ENCODE results near the gene ST3GAL6. TPM values are rescaled to one million over a fixed set of nuclear protein-coding genes. Genes with fewer than 3 reads are reported as not detected.

ST3GAL6 gene
- total and polyA plus RNA-seq, 2 of the 4 experiments (the other 2 are of a cell fraction): 0.36 to 0.99 TPM

DNA sequence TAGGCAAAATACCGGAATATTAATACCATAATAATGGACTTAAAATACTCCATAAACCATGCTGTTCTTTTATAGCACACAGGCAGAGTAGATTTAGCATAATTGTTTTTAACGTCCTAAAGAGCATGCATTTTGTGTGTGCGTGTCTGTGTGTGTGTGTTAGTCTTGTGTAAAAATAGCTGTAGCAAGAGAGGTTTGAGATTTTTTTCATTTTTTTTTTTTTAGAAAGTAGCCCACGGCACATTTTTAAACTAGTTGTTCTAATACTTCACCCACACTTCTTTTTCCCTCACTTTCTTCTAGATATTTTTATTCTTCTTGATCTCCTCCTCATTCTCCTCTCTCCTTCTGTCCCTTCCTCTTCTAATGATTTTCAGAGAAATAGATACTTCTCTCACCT lies 7.5 kb upstream of the ST3GAL6 start:
- BruUV-seq (replicated peaks): no TSS peak
- Histone ChIP-seq H2AK9ac (replicated peaks; ENCODE audit: low read depth, low read length, poor library complexity) (no peak overlapping the region), H3K36me3 (ENCODE audit: control insufficient read depth, insufficient read depth, low read length) (no peaks in the 10 kb centered on the region), H4K8ac (ENCODE audit: low read depth in 2 of 2, low read length in 2 of 2) (no peak overlapping the region), H2AFZ (replicated peaks; ENCODE audit: low read length, poor library complexity) (no peak overlapping the region), H2BK20ac (ENCODE audit: low read depth, low read length) (no peak overlapping the region), H3K27ac (ENCODE audit: insufficient read depth, low read length) (no peak overlapping the region), H3K14ac (replicated peaks; ENCODE audit: low read depth, low read length) (no peak overlapping the region), H3K18ac (ENCODE audit: low read depth, low read length) (no peak overlapping the region), H3K4ac (ENCODE audit: low read depth, low read length) (no peak overlapping the region), H3K56ac (ENCODE audit: extremely low read depth, insufficient read depth, low read length) (no peak overlapping the region), H4K91ac (ENCODE audit: insufficient read depth, low read depth, low read length) (no peak overlapping the region), H3K23ac (ENCODE audit: low read depth, low read length) (no peak overlapping the region), H3K4me3 (ENCODE audit: insufficient read depth, low read depth, low read length) (no peak overlapping the region), H3K9me1 (ENCODE audit: insufficient read depth, low read length) (no peaks in the 10 kb centered on the region), H3K4me2 (ENCODE audit: low read depth, low read length) (no peak overlapping the region), H4K5ac (ENCODE audit: low read depth, low read length) (no peak overlapping the region), H3K4me1 (ENCODE audit: control insufficient read depth, insufficient read depth, low read length) (no peaks in the 10 kb centered on the region), H3K79me1 (ENCODE audit: low read depth in 1 of 2, low read length in 2 of 2) (no peaks in the 10 kb centered on the region), H3K27me3 (ENCODE audit: control insufficient read depth, insufficient read depth, low read length) (no peaks in the 10 kb centered on the region), H3K9ac (ENCODE audit: low read depth, low read length) (no peak overlapping the region), H3K9me3 (ENCODE audit: control insufficient read depth, insufficient read depth, low read length) (no peaks in the 10 kb centered on the region), H4K20me1 (ENCODE audit: insufficient read depth, low read length) (no peaks in the 10 kb centered on the region), H2BK120ac (ENCODE audit: low read depth, low read length) (no peak overlapping the region), H2BK15ac (ENCODE audit: low read depth, low read length) (no peak overlapping the region), H2BK5ac (ENCODE audit: low read depth, low read length, poor library complexity, severe bottlenecking) (no peak overlapping the region), H2AK5ac (ENCODE audit: low read depth, low read length) (no peak overlapping the region)
- ATAC-seq (ENCODE audit: low read depth) (no peak), DNase-seq (no peak)
- ChIA-PET CTCF (no interaction called here), POLR2A (ENCODE audit: unreplicated experiment) (no interaction called here)
- dilution Hi-C loops (cut with HindIII; ENCODE audit: low sequenced_read_pairs, unreplicated experiment): no loop called here
- TF ChIP-seq MXI1 (IDR thresholded peaks at IDR 0.05; ENCODE audit: borderline replicate concordance, low read depth, low read length) (no peak), FOS (IDR thresholded peaks at IDR 0.05; ENCODE audit: low read depth, low read length) (no peak), POLR2A (IDR thresholded peaks at IDR 0.05; ENCODE audit: low read depth, low read length) (no peak), NFE2L2 (IDR thresholded peaks at IDR 0.05; ENCODE audit: low read depth, low read length) (no peak), SMC3 (IDR thresholded peaks at IDR 0.05; ENCODE audit: low read depth, low read length) (no peak)
- TF ChIP-seq, protein P1, sequence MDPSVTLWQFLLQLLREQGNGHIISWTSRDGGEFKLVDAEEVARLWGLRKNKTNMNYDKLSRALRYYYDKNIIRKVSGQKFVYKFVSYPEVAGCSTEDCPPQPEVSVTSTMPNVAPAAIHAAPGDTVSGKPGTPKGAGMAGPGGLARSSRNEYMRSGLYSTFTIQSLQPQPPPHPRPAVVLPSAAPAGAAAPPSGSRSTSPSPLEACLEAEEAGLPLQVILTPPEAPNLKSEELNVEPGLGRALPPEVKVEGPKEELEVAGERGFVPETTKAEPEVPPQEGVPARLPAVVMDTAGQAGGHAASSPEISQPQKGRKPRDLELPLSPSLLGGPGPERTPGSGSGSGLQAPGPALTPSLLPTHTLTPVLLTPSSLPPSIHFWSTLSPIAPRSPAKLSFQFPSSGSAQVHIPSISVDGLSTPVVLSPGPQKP (IDR thresholded peaks at IDR 0.05; ENCODE audit: borderline replicate concordance, low read depth, low read length): no peak
- intact Hi-C loops (cut with micrococcal nuclease): no loop called here
- in situ Hi-C loops (cut with MboI; ENCODE audit: low sequenced_read_pairs): no loop called here
- no CpG with 5 or more reads among the region's 4 CpGs for WGBS, 2 experiments (ENCODE audit: extremely low coverage in 2 of 2, insufficient read length in 1 of 2)

Measured in IMR-90 (cell line).